VCaP (cell line): ENCODE measurements around the gene TANGO6.

Source experiments
- H3K27ac ChIP-seq: fragments of 450-650 bp; 2 replicates; pipeline ENCODE4 v1.5.1; 2017
- CTCF ChIP-seq: fragments of 450-650 bp; conservative IDR thresholded peaks from 2 replicates; pipeline ENCODE4 v1.5.1; 2017; ENCODE audit warnings: mild to moderate bottlenecking, moderate library complexity

Gene TANGO6

DNA sequence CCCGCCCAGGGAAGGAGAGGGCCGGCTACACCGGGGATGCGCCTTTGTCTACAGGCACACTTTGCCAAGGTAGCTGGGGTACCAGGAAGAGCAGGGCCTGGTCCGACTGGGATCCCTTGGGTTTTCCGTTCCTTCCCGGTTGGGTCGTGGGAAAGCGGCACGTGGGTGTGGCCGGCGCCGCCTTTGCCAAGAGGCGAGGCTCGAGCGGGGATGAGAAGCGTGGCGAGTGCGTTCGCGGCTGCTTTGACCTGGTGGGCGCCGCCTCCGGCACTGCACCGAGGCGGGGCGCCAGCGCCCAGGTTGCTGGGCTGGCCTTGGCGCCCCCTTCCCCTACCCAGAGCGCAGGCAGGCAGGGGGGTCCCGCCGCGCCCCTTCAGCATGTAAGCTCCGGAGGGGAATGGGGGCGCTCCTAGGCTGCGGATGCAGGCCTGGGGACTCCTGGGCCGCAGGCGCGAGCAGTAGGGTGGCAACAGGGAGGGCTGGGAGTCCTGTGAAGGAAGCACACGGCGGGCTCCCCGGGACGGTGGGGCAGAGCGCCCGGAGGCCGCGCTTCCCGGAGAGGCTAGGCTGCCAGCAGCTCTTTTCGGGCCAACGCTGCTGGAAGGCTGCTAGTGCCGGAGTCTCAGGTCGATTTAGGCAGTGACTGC, 264.1 kb downstream of the TANGO6 start:
- TF ChIP-seq CTCF, result no peak
- H3K27ac ChIP-seq, result no peak overlapping the region

GRCh38 chr16:69108064-69108904, 265.0 kb downstream of the TANGO6 start:
- no peak overlapping the region for H3K27ac ChIP-seq

GRCh38 chr16:69108905-69109252, 265.5 kb downstream of the TANGO6 start:
- H3K27ac ChIP-seq, result no peak overlapping the region

More at GRCh38 chr16:69108064-69108904, 265.0 kb downstream of the TANGO6 start:
- TF ChIP-seq CTCF, result no peak

GRCh38 chr16:69109486-69110270, 266.3 kb downstream of the TANGO6 start:
- no peak for TF ChIP-seq CTCF

More at GRCh38 chr16:69108905-69109252, 265.5 kb downstream of the TANGO6 start:
- TF ChIP-seq CTCF, result no peak

DNA sequence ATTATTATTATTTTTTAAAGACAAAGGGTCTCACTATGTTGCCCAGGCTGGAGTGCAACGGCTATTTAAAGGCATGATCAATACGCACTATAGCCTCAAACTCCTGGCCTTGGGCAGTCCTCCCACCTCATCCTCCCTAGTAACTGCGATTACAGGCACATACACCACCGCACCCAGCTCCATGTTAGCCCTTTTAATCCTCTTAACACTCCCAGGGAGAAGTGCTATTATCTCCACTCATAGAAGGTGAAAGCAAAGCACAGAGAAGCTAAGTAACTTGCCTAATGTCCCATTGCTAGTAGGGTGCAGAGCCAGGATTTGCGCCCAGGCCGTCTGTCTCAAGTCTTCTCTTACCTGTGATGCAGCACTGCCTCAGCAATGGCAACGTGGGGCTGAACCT, 267.1 kb downstream of the TANGO6 start:
- no peak overlapping the region for H3K27ac ChIP-seq
- no peak for TF ChIP-seq CTCF

More at GRCh38 chr16:69109486-69110270, 266.3 kb downstream of the TANGO6 start:
- no peak overlapping the region for H3K27ac ChIP-seq

DNA sequence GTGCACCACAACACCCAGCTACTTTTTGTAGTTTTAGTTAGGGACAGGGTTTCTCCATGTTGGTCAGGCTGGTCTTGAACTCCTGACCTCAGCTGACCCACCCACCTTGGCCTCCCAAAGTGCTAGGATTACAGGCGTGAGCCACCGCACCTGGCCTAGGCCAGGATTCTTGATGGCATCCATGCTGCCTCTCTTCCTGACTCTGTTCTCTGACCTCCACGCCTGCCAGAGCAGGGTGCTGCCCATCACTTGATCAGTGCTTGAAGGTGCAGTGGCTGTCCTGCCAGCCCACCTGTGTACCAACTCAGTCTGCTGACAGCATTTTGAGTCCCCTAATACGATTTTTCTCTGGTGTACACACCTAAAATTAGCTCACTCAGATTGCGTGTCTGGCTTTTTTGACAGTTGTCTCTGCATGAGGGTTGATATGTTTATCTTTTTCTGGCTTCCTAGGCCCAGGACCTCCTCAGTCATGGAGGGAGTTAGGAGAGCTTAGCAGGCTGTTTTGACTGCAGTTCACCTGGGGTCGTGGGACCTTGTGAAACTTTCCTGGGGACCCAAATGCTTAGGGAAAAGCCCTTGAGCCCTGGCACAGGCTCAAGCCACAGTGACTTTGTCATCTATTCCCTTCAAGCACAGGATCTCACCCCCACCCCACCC, 268.0 kb downstream of the TANGO6 start:
- no peak for TF ChIP-seq CTCF
- H3K27ac ChIP-seq, result no peak overlapping the region
